ENCODE measurements around the gene LEP.

LEP gene

DNA sequence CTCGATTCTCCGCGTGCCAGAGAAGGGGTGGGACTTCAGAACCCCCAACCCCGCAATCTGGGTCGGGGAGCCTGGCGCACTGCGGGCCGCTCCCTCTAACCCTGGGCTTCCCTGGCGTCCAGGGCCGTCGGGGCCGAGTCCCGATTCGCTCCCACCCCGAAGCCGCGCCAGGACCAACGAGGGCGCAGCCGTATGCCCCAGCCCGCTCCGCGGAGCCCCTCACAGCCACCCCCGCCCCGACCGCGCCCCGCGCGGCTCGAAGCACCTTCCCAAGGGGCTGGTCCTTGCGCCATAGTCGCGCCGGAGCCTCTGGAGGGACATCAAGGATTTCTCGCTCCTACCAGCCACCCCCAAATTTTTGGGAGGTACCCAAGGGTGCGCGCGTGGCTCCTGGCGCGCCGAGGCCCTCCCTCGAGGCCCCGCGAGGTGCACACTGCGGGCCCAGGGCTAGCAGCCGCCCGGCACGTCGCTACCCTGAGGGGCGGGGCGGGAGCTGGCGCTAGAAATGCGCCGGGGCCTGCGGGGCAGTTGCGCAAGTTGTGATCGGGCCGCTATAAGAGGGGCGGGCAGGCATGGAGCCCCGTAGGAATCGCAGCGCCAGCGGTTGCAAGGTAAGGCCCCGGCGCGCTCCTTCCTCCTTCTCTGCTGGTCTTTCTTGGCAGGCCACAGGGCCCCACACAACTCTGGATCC lies at the start of gene LEP:
TSS of gene LEP (plus strand) at position 583 of the 691 bp plus-strand sequence. CDS start 10,741 bp downstream, outside the sequence.
- DNase-seq, result no peak

GRCh38 chr7:128192497-128193142 lies 48.5 kb upstream of the LEP start:
- DNase-seq, result no peak

- no peak for DNase-seq
Measured at GRCh38 chr7:128194533-128195282, 46.4 kb upstream of the LEP start.

- no peak for DNase-seq
Measured at GRCh38 chr7:128197589-128197988, 43.5 kb upstream of the LEP start.

- DNase-seq, result no peak
Measured at GRCh38 chr7:128197989-128198580, 43.0 kb upstream of the LEP start.

DNA sequence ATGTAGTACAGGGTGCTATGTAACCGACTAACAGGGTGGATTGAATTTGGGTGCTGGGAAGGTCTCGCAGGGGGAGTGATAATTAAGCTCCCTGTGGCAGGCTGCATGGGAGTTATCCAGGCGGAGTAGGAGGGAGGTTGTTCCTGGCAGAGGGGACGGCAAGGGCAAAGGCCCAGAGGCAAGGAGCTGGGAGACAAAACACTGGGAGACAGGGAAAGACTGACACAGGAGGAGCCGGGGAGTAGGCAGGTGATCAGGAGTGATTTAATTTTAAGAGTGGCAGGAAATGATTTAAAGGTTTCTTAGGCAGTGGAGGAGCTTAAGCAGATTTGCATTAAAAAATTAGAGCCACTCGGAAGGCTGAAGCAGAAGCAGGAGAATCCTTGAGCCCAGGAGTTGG lies 40.7 kb upstream of the LEP start:
- no peak for DNase-seq

GRCh38 chr7:128201067-128201689 lies 39.9 kb upstream of the LEP start:
- no peak for DNase-seq

DNA sequence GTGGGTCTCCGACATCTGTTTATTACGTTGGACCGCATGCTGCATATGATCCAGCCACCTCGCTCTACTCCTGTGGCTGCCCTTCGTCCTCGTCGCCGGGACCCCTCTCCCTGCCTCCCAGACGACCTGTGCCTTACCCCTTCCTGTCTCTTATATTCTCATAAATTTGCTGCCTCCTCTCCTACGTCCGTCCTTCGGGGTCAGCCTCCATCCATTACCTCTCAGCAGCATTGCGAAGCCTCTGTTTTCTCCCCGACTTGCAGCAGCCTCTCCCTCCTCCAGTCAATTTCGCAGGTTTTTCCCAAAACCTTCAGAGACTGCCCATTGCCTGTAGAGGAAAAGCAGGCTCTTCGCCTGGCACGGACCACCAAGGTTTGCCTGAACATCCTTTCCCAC lies 39.4 kb upstream of the LEP start:
- no peak for DNase-seq

- DNase-seq, result no peak
Measured at GRCh38 chr7:128202287-128202957, 38.7 kb upstream of the LEP start.

DNA sequence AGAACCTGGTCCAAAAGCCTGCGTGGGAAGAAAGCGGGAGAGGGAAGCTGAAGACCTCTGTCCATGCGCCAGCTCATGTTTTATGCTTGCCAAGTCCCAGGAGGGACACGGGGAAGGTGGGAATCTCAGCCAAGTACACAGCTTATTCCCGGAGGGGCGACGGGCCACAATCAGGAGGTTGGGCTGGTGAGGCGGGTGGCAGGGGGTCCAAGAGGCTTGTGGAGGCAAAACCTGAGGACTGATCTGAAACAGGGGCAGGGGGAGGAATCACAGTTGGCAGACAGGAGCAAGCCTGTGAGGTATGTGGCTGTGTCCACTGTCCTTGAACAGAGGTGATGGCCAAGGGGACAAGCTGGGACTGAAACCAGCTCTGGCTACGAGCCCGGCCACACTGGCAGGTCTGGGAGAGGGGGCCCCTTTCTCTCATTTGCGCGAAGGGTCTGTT lies 38.0 kb upstream of the LEP start:
- DNase-seq, result no peak

GRCh38 chr7:128203710-128204214 lies 37.3 kb upstream of the LEP start:
- no peak for DNase-seq

- no peak for DNase-seq
Measured at GRCh38 chr7:128204455-128204854, 36.6 kb upstream of the LEP start.

DNA sequence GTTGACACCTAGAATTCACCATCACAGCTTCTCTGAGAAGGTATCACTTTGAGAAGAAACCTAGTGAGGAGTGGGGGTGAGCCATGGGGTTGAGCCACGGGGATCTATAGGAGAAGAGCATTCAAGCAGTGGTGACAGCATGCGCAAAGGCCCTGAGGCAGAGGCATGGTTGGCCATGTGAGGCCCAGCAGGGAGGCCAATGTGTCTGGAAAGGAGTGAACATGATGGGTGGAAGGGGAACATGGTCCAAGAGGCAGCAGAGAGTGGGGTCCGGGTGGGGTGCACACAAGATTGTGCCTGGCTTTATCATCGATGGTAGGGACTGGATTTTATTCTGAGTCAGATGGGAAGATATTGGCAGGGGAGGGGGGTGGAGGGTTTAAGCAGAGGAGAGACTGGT lies 36.0 kb upstream of the LEP start:
- DNase-seq, result no peak

DNA sequence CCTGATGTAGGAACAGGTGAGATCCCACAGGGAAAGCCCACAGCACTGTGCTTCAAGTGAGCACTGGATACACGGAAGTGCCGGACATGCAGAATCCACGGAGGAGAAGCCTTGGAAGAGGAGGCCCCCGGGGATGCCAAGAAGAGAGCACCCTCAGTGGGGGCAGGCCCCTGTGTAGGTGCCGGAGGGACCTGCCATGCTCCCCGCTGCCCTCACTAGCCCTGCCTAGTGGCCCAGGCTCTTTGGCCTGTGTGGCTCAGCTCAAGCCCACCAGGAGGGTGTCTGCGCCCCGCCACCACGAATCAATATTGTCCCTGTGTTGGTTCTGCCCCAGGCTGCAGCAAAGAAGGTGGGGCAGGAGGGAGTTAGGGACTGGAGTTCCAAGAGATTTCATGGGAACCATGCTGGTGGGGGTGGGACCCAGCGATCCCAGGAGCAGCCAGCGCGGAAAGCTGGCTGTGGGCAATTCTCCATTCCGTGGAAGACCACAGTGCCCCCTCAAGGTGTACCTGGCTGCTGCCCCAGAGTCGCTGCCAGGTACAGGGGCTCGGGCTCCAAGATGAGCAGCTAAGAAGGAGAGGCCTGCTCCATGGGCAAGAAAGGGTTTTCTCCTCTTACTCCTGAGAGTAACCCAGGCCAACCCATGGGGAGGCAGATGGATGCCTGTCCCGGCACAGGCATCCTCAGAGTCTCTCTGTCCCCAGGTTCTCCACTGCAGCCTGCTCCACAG lies 34.9 kb upstream of the LEP start:
- no peak for DNase-seq

- DNase-seq, result no peak
Measured at GRCh38 chr7:128206747-128207500, 34.2 kb upstream of the LEP start.

GRCh38 chr7:128207609-128208008 lies 33.5 kb upstream of the LEP start:
- DNase-seq, result no peak

DNA sequence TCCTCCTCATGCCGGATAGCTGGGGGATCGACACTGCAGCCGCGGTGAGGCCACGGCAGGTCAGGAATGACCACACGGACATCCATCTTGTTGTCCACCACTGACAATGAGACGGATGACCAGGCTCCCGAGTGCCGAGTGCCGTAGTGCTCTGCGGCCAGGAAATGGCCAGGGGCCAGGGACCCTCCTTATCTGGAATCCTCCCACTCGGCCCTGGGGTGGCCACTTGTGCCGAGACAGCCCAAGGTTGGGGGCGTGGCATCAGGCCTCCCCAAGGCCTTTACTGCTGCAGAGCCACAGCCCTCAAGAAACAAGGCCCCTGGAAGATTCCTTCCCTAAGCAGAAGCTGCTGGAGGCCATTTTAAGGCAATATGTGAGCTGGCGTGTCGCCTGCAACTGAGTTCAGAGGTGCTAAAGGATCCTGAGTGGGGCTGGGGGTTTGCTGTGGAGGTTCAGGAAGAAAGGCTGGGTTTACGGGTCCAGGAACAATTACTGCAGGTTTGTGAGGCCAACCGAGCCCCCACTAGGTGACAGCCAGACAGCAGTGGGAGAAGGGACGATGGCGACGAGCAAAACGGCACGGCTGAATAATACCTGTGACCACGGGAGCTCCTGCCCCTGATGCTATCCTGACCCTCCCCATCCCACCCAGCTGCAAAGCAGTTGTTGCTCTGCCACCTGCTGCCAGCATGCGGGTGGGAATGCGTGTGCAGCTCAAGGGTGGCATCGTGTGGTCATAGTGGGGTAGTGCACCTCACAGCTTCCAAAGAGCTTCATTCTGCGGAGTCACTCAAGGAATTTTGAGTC lies 31.6 kb upstream of the LEP start:
- peak; percentile 41 for DNase-seq

DNA sequence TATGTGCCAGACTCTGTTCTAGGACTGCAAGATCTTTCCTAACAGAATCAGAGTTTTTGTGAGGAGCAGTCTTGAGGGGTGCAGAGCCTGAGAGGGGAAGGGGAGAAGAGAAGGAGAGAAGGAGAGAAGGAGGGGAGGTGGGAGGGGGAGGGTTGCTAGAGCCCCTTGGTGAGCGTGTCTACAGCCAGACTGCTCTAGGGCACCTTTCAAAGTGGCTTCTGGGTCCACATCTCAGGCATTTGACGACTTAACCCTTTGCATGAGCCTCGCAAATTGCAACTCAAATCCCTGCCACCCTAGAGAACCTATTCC lies 31.1 kb upstream of the LEP start:
- no peak for DNase-seq

DNA sequence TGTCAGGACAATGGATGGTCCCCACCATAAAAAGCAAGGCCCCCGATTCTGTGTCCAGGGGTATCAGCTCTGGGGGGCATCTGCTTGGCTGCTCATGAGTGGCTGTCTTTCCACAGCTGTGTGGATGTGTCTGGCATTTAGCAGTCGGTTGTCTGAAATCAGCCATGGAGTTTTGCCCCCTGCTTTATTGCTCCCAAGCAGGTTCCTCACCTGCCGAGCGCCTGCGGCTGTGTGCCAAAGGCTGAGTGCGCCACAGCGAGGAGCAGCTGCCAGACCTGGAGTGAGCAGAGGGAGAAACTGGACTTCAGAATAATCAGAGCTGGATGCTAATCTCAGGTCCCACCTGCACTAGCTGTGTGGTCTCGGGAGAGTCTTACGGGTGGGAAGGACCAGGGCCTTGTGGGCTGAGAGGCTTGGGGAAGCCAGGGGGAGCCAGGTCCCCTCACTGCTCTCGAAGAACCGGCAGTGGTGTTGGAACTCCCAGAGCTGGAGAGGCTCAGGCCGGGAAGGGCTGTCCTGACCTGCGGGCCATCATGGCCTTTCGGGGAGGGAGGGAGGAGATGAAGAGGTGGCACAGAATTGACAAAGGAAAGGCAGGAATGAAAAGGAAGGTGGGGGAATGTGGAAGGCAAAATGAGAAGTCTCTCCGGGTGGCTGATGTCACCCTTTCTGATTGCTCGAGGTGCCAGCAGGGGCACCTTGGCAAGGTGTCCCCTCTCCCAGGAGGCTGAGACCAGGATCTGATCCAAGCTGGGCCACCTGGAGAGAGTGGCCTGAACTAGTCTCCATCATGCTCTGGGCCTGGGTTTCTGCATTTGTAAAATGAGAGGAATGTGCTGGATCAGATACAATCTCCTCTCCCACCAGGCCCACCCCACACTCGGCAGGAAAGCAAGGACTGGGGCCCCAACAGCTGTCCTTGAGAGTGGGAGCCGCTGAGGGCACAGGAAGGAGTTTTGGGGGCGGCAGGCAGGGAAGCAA lies 30.2 kb upstream of the LEP start:
- DNase-seq, result no peak

All from activated effector memory CD4-positive, alpha-beta T cell treated with Interleukin-2 at 50 U/mL for 16 hours (primary cell).